ENCODE results near the gene DOCK8. TPM values are rescaled to one million over a fixed set of nuclear protein-coding genes. Genes with fewer than 3 reads are reported as not detected.

Gene DOCK8
- total RNA-seq, 1 donor from 2014 or later: 0.54 TPM

DNA sequence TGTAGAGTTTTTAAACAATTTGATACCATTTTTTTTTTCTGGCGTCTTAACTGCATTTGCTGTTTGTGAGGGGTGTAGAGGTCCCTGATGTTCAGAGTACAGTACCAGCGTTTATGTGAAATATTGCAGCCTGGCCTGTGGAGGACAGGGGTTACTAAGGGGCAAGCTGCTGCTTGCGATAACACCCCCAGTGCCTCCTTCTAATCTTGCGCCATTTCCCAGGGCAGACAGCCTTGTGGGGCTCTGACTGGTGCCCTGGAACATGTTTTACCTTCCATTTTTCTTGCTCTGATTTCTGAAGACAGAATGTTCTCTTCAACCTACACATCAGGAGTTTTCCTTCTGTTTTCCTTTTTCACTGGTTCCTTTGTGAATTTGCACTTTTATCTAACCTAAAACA, 142.9 kb downstream of the DOCK8 start:
- Histone ChIP-seq H3K4me2 (peak overlapping the region; percentile 46), H3K36me3 (no peaks in the 10 kb centered on the region), H3K4me1 (peaks cover 9% of the 10 kb centered on the region), H3F3A (ENCODE audit: low read depth) (no peaks in the 10 kb centered on the region), H3K4me3 (no peak overlapping the region), H3K27ac (no peak overlapping the region), H2AFZ (replicated peaks) (no peak overlapping the region), H3K9me3 (ENCODE audit: low read depth) (no peaks in the 10 kb centered on the region), H3K9ac (no peak overlapping the region), H4K20me1 (ENCODE audit: low read depth) (no peaks in the 10 kb centered on the region), H3K79me2 (ENCODE audit: low read depth) (no peaks in the 10 kb centered on the region), H3K27me3 (no peaks in the 10 kb centered on the region)
- Mint-ChIP-seq H3K4me1 (no peaks in the 10 kb centered on the region), H3K36me3 (no peaks in the 10 kb centered on the region), H3K27ac (no peak overlapping the region), H3K27me3 (ENCODE audit: insufficient read depth, low read depth) (peaks cover 5% of the 10 kb centered on the region), H3K4me3 (no peak overlapping the region), H3K9me3 (no peaks in the 10 kb centered on the region)
- TF ChIP-seq, protein P1, sequence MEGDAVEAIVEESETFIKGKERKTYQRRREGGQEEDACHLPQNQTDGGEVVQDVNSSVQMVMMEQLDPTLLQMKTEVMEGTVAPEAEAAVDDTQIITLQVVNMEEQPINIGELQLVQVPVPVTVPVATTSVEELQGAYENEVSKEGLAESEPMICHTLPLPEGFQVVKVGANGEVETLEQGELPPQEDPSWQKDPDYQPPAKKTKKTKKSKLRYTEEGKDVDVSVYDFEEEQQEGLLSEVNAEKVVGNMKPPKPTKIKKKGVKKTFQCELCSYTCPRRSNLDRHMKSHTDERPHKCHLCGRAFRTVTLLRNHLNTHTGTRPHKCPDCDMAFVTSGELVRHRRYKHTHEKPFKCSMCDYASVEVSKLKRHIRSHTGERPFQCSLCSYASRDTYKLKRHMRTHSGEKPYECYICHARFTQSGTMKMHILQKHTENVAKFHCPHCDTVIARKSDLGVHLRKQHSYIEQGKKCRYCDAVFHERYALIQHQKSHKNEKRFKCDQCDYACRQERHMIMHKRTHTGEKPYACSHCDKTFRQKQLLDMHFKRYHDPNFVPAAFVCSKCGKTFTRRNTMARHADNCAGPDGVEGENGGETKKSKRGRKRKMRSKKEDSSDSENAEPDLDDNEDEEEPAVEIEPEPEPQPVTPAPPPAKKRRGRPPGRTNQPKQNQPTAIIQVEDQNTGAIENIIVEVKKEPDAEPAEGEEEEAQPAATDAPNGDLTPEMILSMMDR (IDR thresholded peaks at IDR 0.05): no peak
- TF ChIP-seq EZH2 (IDR thresholded peaks at IDR 0.05): no peak
- TF ChIP-seq EZH2phosphoT487 (IDR thresholded peaks at IDR 0.05): no peak
- DNase-seq (ENCODE audit: low spot score): no peak

DNA sequence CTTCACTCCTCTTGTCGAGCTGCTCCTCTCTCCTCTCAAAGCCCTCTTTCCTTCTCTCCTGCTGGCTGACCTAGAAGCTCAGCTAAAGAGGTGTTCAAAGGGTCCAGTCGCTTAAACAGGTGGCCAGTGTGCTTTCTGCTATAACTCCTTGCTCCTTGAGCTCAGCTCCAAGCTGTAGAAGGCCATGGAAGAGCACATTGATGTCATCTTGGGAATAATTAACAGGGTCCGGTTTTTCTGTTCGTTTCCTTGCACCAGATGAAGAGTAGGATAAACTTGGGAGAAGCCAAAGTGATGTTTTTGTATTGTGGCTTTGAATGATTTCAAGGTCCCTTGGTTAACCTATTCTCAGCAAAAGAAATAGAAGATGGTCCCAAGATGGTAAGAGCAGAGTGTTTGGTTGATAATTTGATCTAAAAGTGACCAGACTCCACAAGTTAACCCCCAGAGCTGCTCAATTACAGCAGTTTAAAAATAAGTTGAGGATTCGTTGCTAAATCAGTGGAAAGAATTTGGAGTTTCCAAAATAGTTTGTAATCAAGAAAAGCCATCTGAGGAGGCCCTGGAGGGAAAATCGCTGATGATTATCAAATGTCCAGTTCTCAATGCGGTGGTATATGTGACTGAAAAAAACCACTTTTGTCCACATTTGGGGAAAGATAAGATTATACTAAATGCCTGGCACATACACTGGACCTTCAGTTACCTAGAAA, 148.1 kb downstream of the DOCK8 start:
- H3K27ac Mint-ChIP-seq: no peak overlapping the region
- Histone ChIP-seq H3K9me3 (ENCODE audit: low read depth) (no peaks in the 10 kb centered on the region), H3K27ac (no peak overlapping the region), H3K79me2 (ENCODE audit: low read depth) (no peaks in the 10 kb centered on the region), H3K4me3 (no peak overlapping the region), H2AFZ (replicated peaks) (no peak overlapping the region), H3K27me3 (no peaks in the 10 kb centered on the region), H3K4me1 (peaks cover 1% of the 10 kb centered on the region), H3F3A (ENCODE audit: low read depth) (no peaks in the 10 kb centered on the region), H3K36me3 (no peaks in the 10 kb centered on the region), H3K4me2 (no peak overlapping the region), H3K9ac (no peak overlapping the region), H4K20me1 (ENCODE audit: low read depth) (no peaks in the 10 kb centered on the region)
- DNase-seq (ENCODE audit: low spot score): no peak
- no peaks in the 10 kb centered on the region for H3K36me3 Mint-ChIP-seq
- no peaks in the 10 kb centered on the region for H3K9me3 Mint-ChIP-seq
- TF ChIP-seq EZH2phosphoT487 (IDR thresholded peaks at IDR 0.05): no peak
- TF ChIP-seq EZH2 (IDR thresholded peaks at IDR 0.05): no peak
- TF ChIP-seq, protein P1 (IDR thresholded peaks at IDR 0.05): no peak
- no peak overlapping the region for H3K4me3 Mint-ChIP-seq
- peaks cover 3% of the 10 kb centered on the region for H3K4me1 Mint-ChIP-seq
- H3K27me3 Mint-ChIP-seq (ENCODE audit: insufficient read depth, low read depth): no peaks in the 10 kb centered on the region

GRCh38 chr9:363274-363612, 148.6 kb downstream of the DOCK8 start:
- Histone ChIP-seq H2AFZ (replicated peaks) (no peak overlapping the region), H3K9ac (no peak overlapping the region), H3K4me3 (no peak overlapping the region), H3K27ac (no peak overlapping the region), H3K36me3 (no peaks in the 10 kb centered on the region), H3K4me2 (no peak overlapping the region), H3K27me3 (no peaks in the 10 kb centered on the region), H3K9me3 (ENCODE audit: low read depth) (no peaks in the 10 kb centered on the region), H3K4me1 (no peaks in the 10 kb centered on the region), H4K20me1 (ENCODE audit: low read depth) (no peaks in the 10 kb centered on the region), H3K79me2 (ENCODE audit: low read depth) (no peaks in the 10 kb centered on the region), H3F3A (ENCODE audit: low read depth) (no peaks in the 10 kb centered on the region)
- no peak for TF ChIP-seq EZH2phosphoT487 (IDR thresholded peaks at IDR 0.05)
- no peak for TF ChIP-seq EZH2 (IDR thresholded peaks at IDR 0.05)
- TF ChIP-seq, protein P1 (IDR thresholded peaks at IDR 0.05): no peak
- no peak for DNase-seq (ENCODE audit: low spot score)
- no peaks in the 10 kb centered on the region for H3K27me3 Mint-ChIP-seq (ENCODE audit: insufficient read depth, low read depth)
- no peak overlapping the region for H3K4me3 Mint-ChIP-seq
- H3K27ac Mint-ChIP-seq: no peak overlapping the region
- no peaks in the 10 kb centered on the region for H3K9me3 Mint-ChIP-seq
- no peaks in the 10 kb centered on the region for H3K36me3 Mint-ChIP-seq
- H3K4me1 Mint-ChIP-seq: peaks cover 3% of the 10 kb centered on the region

Data from neural progenitor cell (in vitro differentiated cells).